Neural progenitor cell (in vitro differentiated cells): ENCODE measurements around the gene CRIP3. TPM values are rescaled to one million over a fixed set of nuclear protein-coding genes. Genes with fewer than 3 reads are reported as not detected.

Source experiments
- DNase-seq: peaks from one replicate; pipeline ENCODE4 v3.0.0-alpha.2; 2016; ENCODE audit warnings: low spot score
- H2AFZ ChIP-seq: fragments of 200-600 bp; sonication (generic); replicated peaks from 2 replicates; pipeline ENCODE4 v1.6.1; 2016; ENCODE audit warnings: antibody characterized with exemption
- H3F3A ChIP-seq: fragments of 200-600 bp; sonication (generic); 2 replicates; pipeline ENCODE4 v1.6.1; 2016; ENCODE audit warnings: antibody characterized with exemption, low read depth
- H3K27ac ChIP-seq: fragments of 200-600 bp; sonication (generic); 2 replicates; pipeline ENCODE4 v1.5.1; 2016; ENCODE audit warnings: mild to moderate bottlenecking
- H3K27me3 ChIP-seq: fragments of 200-600 bp; sonication (generic); 2 replicates; pipeline ENCODE4 v1.6.1; 2016; ENCODE audit warnings: mild to moderate bottlenecking, moderate library complexity
- H3K36me3 ChIP-seq: fragments of 200-600 bp; sonication (generic); 2 replicates; pipeline ENCODE4 v1.5.1; 2016
- H3K4me1 ChIP-seq: fragments of 200-600 bp; sonication (generic); 2 replicates; pipeline ENCODE4 v1.6.1; 2016; ENCODE audit warnings: mixed run types
- H3K4me2 ChIP-seq: fragments of 200-600 bp; sonication (generic); 2 replicates; pipeline ENCODE4 v1.6.1; 2016
- H3K4me3 ChIP-seq: fragments of 200-600 bp; sonication (generic); 2 replicates; pipeline ENCODE4 v1.5.1; 2016
- H3K79me2 ChIP-seq: fragments of 200-600 bp; sonication (generic); 2 replicates; pipeline ENCODE4 v1.6.1; 2016; ENCODE audit warnings: low read depth
- H3K9ac ChIP-seq: fragments of 200-600 bp; sonication (generic); 2 replicates; pipeline ENCODE4 v1.6.1; 2016
- H3K9me3 ChIP-seq: fragments of 200-600 bp; sonication (generic); 2 replicates; pipeline ENCODE4 v1.5.1; 2016; ENCODE audit warnings: low read depth
- H4K20me1 ChIP-seq: fragments of 200-600 bp; sonication (generic); 2 replicates; pipeline ENCODE4 v1.6.1; 2016; ENCODE audit warnings: low read depth
- H3K27ac Mint-ChIP-seq: 3 replicates; pipeline ENCODE4 v1.8.0; 2021; ENCODE audit warnings: mixed read lengths
- H3K27me3 Mint-ChIP-seq: 2 replicates; pipeline ENCODE4 v1.8.0; 2022; ENCODE audit warnings: low read depth, mild to moderate bottlenecking, inconsistent platforms, moderate library complexity, mixed read lengths; ENCODE audit not compliant: insufficient read depth
- H3K36me3 Mint-ChIP-seq: 3 replicates; pipeline ENCODE4 v1.8.0; 2021; ENCODE audit warnings: mixed read lengths
- H3K4me1 Mint-ChIP-seq: 3 replicates; pipeline ENCODE4 v1.8.0; 2021; ENCODE audit warnings: mixed read lengths
- H3K4me3 Mint-ChIP-seq: 3 replicates; pipeline ENCODE4 v1.8.0; 2021; ENCODE audit warnings: mild to moderate bottlenecking, moderate library complexity, mixed read lengths
- H3K9me3 Mint-ChIP-seq: 3 replicates; pipeline ENCODE4 v1.8.0; 2020; ENCODE audit warnings: mixed read lengths
- CTCF ChIP-seq: fragments of 200-600 bp; sonication (generic); IDR thresholded peaks from 2 replicates; pipeline ENCODE4 v1.5.1; 2017; ENCODE audit warnings: antibody characterized with exemption, mild to moderate bottlenecking
- EZH2 ChIP-seq: fragments of 200-600 bp; sonication (generic); IDR thresholded peaks from 2 replicates; pipeline ENCODE4 v1.6.1; 2017; ENCODE audit warnings: antibody characterized with exemption, mild to moderate bottlenecking, moderate library complexity
- EZH2phosphoT487 ChIP-seq: fragments of 200-600 bp; sonication (generic); IDR thresholded peaks from 2 replicates; pipeline ENCODE4 v1.6.1; 2017; ENCODE audit warnings: antibody characterized with exemption
- total RNA-seq: library from RNA; depleted of rRNA; stranded (reverse); fragments of >200 nt; gene quantifications from 2 replicates; pipeline ENCODE4 v1.2.3, GENCODE V29; 2015; ENCODE audit warnings: low replicate concordance

CRIP3 gene
- total RNA-seq, 1 donor from 2014 or later, result 21.3 TPM

GRCh38 chr6:43287717-43288679, 20.6 kb downstream of the CRIP3 start:
- no peaks in the 10 kb centered on the region for H3K36me3 Mint-ChIP-seq
- DNase-seq, result no peak
- H3K27me3 Mint-ChIP-seq, result peaks cover 1% of the 10 kb centered on the region
- no peak overlapping the region for H3K27ac ChIP-seq
- no peak overlapping the region for H3K4me2 ChIP-seq
- H3K4me1 ChIP-seq, result no peaks in the 10 kb centered on the region
- H3K4me1 Mint-ChIP-seq, result peaks cover 6% of the 10 kb centered on the region
- H3K27me3 ChIP-seq, result peaks cover 24% of the 10 kb centered on the region
- H3K4me3 ChIP-seq, result no peak overlapping the region
- no peaks in the 10 kb centered on the region for H3K36me3 ChIP-seq
- H2AFZ ChIP-seq, result peak overlapping the region; percentile 17
- no peak overlapping the region for H3K9ac ChIP-seq
- H4K20me1 ChIP-seq, result no peaks in the 10 kb centered on the region
- no peaks in the 10 kb centered on the region for H3K9me3 ChIP-seq
- peak overlapping the region; percentile 63 for H3K27ac Mint-ChIP-seq
- no peaks in the 10 kb centered on the region for H3F3A ChIP-seq
- no peaks in the 10 kb centered on the region for H3K79me2 ChIP-seq
- no peaks in the 10 kb centered on the region for H3K9me3 Mint-ChIP-seq
- no peak overlapping the region for H3K4me3 Mint-ChIP-seq
- TF ChIP-seq EZH2, result no peak
- TF ChIP-seq EZH2phosphoT487, result no peak
- no peak for TF ChIP-seq CTCF

GRCh38 chr6:43286980-43287716, 21.5 kb downstream of the CRIP3 start:
- no peaks in the 10 kb centered on the region for H3K9me3 Mint-ChIP-seq
- Histone ChIP-seq H2AFZ (peak overlapping the region; percentile 17), H3K27me3 (peaks cover 24% of the 10 kb centered on the region), H4K20me1 (no peaks in the 10 kb centered on the region), H3K9ac (no peak overlapping the region), H3K4me3 (no peak overlapping the region), H3K4me1 (no peaks in the 10 kb centered on the region), H3K79me2 (no peaks in the 10 kb centered on the region), H3K36me3 (no peaks in the 10 kb centered on the region), H3K27ac (no peak overlapping the region), H3K4me2 (no peak overlapping the region), H3F3A (no peaks in the 10 kb centered on the region), H3K9me3 (no peaks in the 10 kb centered on the region)
- H3K27me3 Mint-ChIP-seq, result peaks cover 2% of the 10 kb centered on the region
- TF ChIP-seq EZH2phosphoT487 (no peak), CTCF (peak; percentile 56)
- H3K4me1 Mint-ChIP-seq, result peaks cover 8% of the 10 kb centered on the region
- peak; percentile 68 for DNase-seq
- peak overlapping the region; percentile 83 for H3K27ac Mint-ChIP-seq
- H3K4me3 Mint-ChIP-seq, result no peak overlapping the region
- H3K36me3 Mint-ChIP-seq, result peaks cover 2% of the 10 kb centered on the region

GRCh38 chr6:43286456-43286979, 22.1 kb downstream of the CRIP3 start:
- TF ChIP-seq EZH2phosphoT487 (no peak), EZH2 (no peak), CTCF (no peak)
- Mint-ChIP-seq H3K9me3 (no peaks in the 10 kb centered on the region), H3K27ac (peak overlapping the region; percentile 83), H3K36me3 (peaks cover 2% of the 10 kb centered on the region), H3K4me1 (peaks cover 12% of the 10 kb centered on the region), H3K4me3 (no peak overlapping the region), H3K27me3 (peaks cover 5% of the 10 kb centered on the region)
- Histone ChIP-seq H3K9me3 (no peaks in the 10 kb centered on the region), H3K79me2 (no peaks in the 10 kb centered on the region), H4K20me1 (no peaks in the 10 kb centered on the region), H2AFZ (peak overlapping the region; percentile 17), H3K27ac (no peak overlapping the region), H3F3A (no peaks in the 10 kb centered on the region), H3K27me3 (peaks cover 24% of the 10 kb centered on the region), H3K4me1 (no peaks in the 10 kb centered on the region), H3K4me3 (no peak overlapping the region), H3K4me2 (no peak overlapping the region), H3K9ac (no peak overlapping the region), H3K36me3 (no peaks in the 10 kb centered on the region)
- no peak for DNase-seq
